Fibroblast of lung (primary cell): ENCODE results near the gene NCL. TPM values are rescaled to one million over a fixed set of nuclear protein-coding genes. Genes with fewer than 3 reads are reported as not detected.

Experiments used
- DNase-seq, 2 donors: peaks; one replicate each; pipeline versions ENCODE4 v3.0.0 to v3.0.0-alpha.2; 2010; ENCODE audit warnings: low read depth in 2 of 2
- H2AFZ ChIP-seq: 2 replicates; pipeline ENCODE4 v1.5.1; 2012; ENCODE audit warnings: low read length, control low read depth, inconsistent platforms
- H3K27ac ChIP-seq: 2 replicates; pipeline ENCODE4 v1.5.1; 2011; ENCODE audit warnings: low read length, control low read depth; ENCODE audit not compliant: insufficient read depth
- H3K27me3 ChIP-seq: 2 replicates; pipeline ENCODE4 v1.5.1; 2011; ENCODE audit warnings: mild to moderate bottlenecking, low read length; ENCODE audit not compliant: control insufficient read depth, insufficient read depth
- H3K36me3 ChIP-seq: 2 replicates; pipeline ENCODE4 v1.5.1; 2011; ENCODE audit warnings: low read length; ENCODE audit not compliant: control insufficient read depth, insufficient read depth
- H3K4me1 ChIP-seq: 2 replicates; pipeline ENCODE4 v1.5.1; 2011; ENCODE audit warnings: low read length; ENCODE audit not compliant: control insufficient read depth, insufficient read depth; ENCODE audit errors: extremely low read depth
- H3K4me2 ChIP-seq: 2 replicates; pipeline ENCODE4 v1.5.1; 2011; ENCODE audit warnings: low read length, control low read depth; ENCODE audit not compliant: insufficient read depth; ENCODE audit errors: extremely low read depth
- H3K4me3 ChIP-seq, 4 experiments: fragments of 200-600 bp in 1 of 4; sonication (generic) in 1 of 4; replicated peaks in 1 of 4; 2 replicates each; pipeline ENCODE4 v1.5.1; 2011 to 2016; ENCODE audit warnings: low read length in 4 of 4, low read depth in 3 of 4, mild to moderate bottlenecking in 3 of 4, control low read depth in 2 of 4, inconsistent platforms in 1 of 4, mixed read lengths in 1 of 4; ENCODE audit not compliant: insufficient read depth in 1 of 4; ENCODE audit errors: control extremely low read depth in 1 of 4
- H3K79me2 ChIP-seq: 2 replicates; pipeline ENCODE4 v1.5.1; 2012; ENCODE audit warnings: mild to moderate bottlenecking, low read length, inconsistent platforms; ENCODE audit not compliant: control insufficient read depth, insufficient read depth
- H3K9ac ChIP-seq: 2 replicates; pipeline ENCODE4 v1.5.1; 2011; ENCODE audit warnings: mild to moderate bottlenecking, low read length, control low read depth; ENCODE audit not compliant: insufficient read depth
- H3K9me3 ChIP-seq: 2 replicates; pipeline ENCODE4 v1.5.1; 2012; ENCODE audit warnings: low read depth, low read length; ENCODE audit not compliant: control insufficient read depth, insufficient read depth
- H4K20me1 ChIP-seq: 2 replicates; pipeline ENCODE4 v1.5.1; 2011; ENCODE audit warnings: low read length; ENCODE audit not compliant: control insufficient read depth, insufficient read depth; ENCODE audit errors: extremely low read depth
- CTCF ChIP-seq, 2 donors: IDR thresholded peaks in 1 of 2; conservative IDR thresholded peaks in 1 of 2; 1 replicate in 1 of 2; 2 replicates in 1 of 2; pipeline ENCODE4 v1.5.1; 2011 to 2012; ENCODE audit warnings: low read length in 2 of 2, control low read depth in 1 of 2, inconsistent platforms in 1 of 2, low read depth in 1 of 2, mild to moderate bottlenecking in 1 of 2
- EZH2 ChIP-seq: IDR thresholded peaks from 2 replicates; pipeline ENCODE4 v1.5.1; 2012; ENCODE audit warnings: low read length, control low read depth, mild to moderate bottlenecking; ENCODE audit errors: missing control alignments
- polyA plus RNA-seq, 2 donors: library from polyadenylated mRNA; depleted of rRNA in 1 of 2; stranded (reverse) in 1 of 2; unstranded in 1 of 2; fragments of >200 nt; gene quantifications; 2 replicates each; pipeline ENCODE4 v1.2.1, GENCODE V29; 2011 to 2012; ENCODE audit warnings: missing spikeins in 1 of 2
- total RNA-seq: library from RNA; depleted of rRNA; stranded (reverse); fragments of >200 nt; gene quantifications from 2 replicates; pipeline ENCODE4 v1.2.1, GENCODE V29; 2014

The NCL gene
- total and polyA plus RNA-seq, 2 donors (not counting 1 experiment from before 2014, with no cell fraction given): 73.5 to 113 TPM

GRCh38 chr2:231422056-231422455 lies 42.2 kb downstream of the NCL start:
- H3K27ac ChIP-seq: no peak overlapping the region
- no peaks in the 10 kb centered on the region for H3K79me2 ChIP-seq
- no peak overlapping the region for H3K9ac ChIP-seq
- H3K36me3 ChIP-seq: no peaks in the 10 kb centered on the region
- no peak overlapping the region for H2AFZ ChIP-seq
- H4K20me1 ChIP-seq: no peaks in the 10 kb centered on the region
- H3K4me3 ChIP-seq: no peak overlapping the region
- H3K9me3 ChIP-seq: no peaks in the 10 kb centered on the region
- peaks cover 4% of the 10 kb centered on the region for H3K27me3 ChIP-seq
- DNase-seq: no peak
- no peak for TF ChIP-seq EZH2
- TF ChIP-seq CTCF (conservative IDR thresholded peaks at IDR 0.05 in 1 of 2, IDR thresholded peaks at IDR 0.05 in 1 of 2; ENCODE audit: low read depth in 1 of 2, low read length in 2 of 2): no peak
- H3K4me2 ChIP-seq: no peak overlapping the region
- H3K4me1 ChIP-seq: no peaks in the 10 kb centered on the region

DNA sequence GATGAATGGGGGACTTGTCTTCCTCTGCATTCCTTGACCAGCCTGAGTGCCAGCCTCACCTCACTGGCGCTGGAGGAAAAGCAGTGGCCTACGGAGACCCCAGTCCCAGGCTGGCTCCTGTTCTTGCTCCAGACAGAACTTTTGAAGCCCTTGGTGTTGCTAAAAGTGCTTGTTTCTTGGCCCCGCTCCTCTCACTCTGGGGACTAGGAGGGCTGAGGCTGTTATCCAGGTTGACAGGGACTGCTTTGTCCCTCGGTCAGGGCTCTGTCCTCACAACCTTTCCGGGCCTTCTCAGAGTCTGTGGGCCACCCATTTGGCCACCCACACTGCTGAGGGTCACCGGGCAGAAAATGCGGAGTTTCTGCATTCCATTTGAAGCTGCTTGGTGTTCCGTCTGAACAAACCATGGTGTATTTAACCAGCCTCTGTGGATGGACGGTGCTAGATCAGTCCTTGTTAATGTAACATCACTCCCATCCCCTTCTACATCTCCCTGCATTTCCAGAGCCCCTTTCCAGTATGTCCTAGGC lies 43.2 kb downstream of the NCL start:
- H3K36me3 ChIP-seq: no peaks in the 10 kb centered on the region
- no peak overlapping the region for H3K27ac ChIP-seq
- no peak overlapping the region for H3K4me2 ChIP-seq
- peaks cover 4% of the 10 kb centered on the region for H3K27me3 ChIP-seq
- no peaks in the 10 kb centered on the region for H4K20me1 ChIP-seq
- no peak for DNase-seq
- no peak for TF ChIP-seq EZH2
- no peak for TF ChIP-seq CTCF (conservative IDR thresholded peaks at IDR 0.05 in 1 of 2, IDR thresholded peaks at IDR 0.05 in 1 of 2; ENCODE audit: low read depth in 1 of 2, low read length in 2 of 2)
- H3K4me1 ChIP-seq: no peaks in the 10 kb centered on the region
- H2AFZ ChIP-seq: no peak overlapping the region
- H3K9ac ChIP-seq: no peak overlapping the region
- H3K4me3 ChIP-seq: no peak overlapping the region
- H3K79me2 ChIP-seq: no peaks in the 10 kb centered on the region
- H3K9me3 ChIP-seq: no peaks in the 10 kb centered on the region

- no peak overlapping the region for H2AFZ ChIP-seq
These were observed 45.3 kb downstream of the NCL start for GRCh38 chr2:231418820-231419640.

More at GRCh38 chr2:231418820-231419640, 45.3 kb downstream of the NCL start:
- H3K36me3 ChIP-seq: no peaks in the 10 kb centered on the region
- no peaks in the 10 kb centered on the region for H3K4me1 ChIP-seq
- TF ChIP-seq EZH2 (no peak), CTCF (conservative IDR thresholded peaks at IDR 0.05 in 1 of 2, IDR thresholded peaks at IDR 0.05 in 1 of 2; ENCODE audit: low read depth in 1 of 2, low read length in 2 of 2) (no peak)
- no peaks in the 10 kb centered on the region for H4K20me1 ChIP-seq
- H3K4me2 ChIP-seq: no peak overlapping the region
- no peaks in the 10 kb centered on the region for H3K9me3 ChIP-seq
- DNase-seq: no peak
- H3K4me3 ChIP-seq: no peak overlapping the region
- H3K79me2 ChIP-seq: no peaks in the 10 kb centered on the region
- H3K27ac ChIP-seq: no peak overlapping the region
- no peak overlapping the region for H3K9ac ChIP-seq
- peaks cover 4% of the 10 kb centered on the region for H3K27me3 ChIP-seq
